Measurements from ENCODE around the gene CORO6. TPM values are rescaled to one million over a fixed set of nuclear protein-coding genes. Genes with fewer than 3 reads are reported as not detected.

CORO6 gene
- total and polyA plus RNA-seq, 2 of the 13 experiments (the other 11 are each of a cell fraction or from before 2014, with no cell fraction given) = 0.42 to 0.82 TPM

- TF ChIP-seq, protein P1, sequence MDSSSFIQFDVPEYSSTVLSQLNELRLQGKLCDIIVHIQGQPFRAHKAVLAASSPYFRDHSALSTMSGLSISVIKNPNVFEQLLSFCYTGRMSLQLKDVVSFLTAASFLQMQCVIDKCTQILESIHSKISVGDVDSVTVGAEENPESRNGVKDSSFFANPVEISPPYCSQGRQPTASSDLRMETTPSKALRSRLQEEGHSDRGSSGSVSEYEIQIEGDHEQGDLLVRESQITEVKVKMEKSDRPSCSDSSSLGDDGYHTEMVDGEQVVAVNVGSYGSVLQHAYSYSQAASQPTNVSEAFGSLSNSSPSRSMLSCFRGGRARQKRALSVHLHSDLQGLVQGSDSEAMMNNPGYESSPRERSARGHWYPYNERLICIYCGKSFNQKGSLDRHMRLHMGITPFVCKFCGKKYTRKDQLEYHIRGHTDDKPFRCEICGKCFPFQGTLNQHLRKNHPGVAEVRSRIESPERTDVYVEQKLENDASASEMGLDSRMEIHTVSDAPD (CRISPR knock-in tag; IDR thresholded peaks at IDR 0.05) = no peak
- TF ChIP-seq HNRNPLL (IDR thresholded peaks at IDR 0.05; ENCODE audit: low read depth, low read length, poor library complexity, severe bottlenecking) (peak; percentile 45), SRSF1 (optimal IDR thresholded peaks at IDR 0.05; ENCODE audit: low read depth, low read length) (peak; percentile 49), TCF7L2 (IDR thresholded peaks at IDR 0.05; ENCODE audit: low read depth, low read length) (no peak), RAD21 (CRISPR knock-in tag; IDR thresholded peaks at IDR 0.05) (peak; percentile 97), ZNF720 (CRISPR knock-in tag; IDR thresholded peaks at IDR 0.05) (no peak), ZNF687 (CRISPR knock-in tag; IDR thresholded peaks at IDR 0.05) (peak; percentile 76), ZNF451 (CRISPR knock-in tag; IDR thresholded peaks at IDR 0.05) (no peak), ZNF513 (CRISPR knock-in tag; conservative IDR thresholded peaks at IDR 0.05) (peak; percentile 80; the same call in 1 of the 2 replicates), MBD4 (IDR thresholded peaks at IDR 0.05; ENCODE audit: borderline replicate concordance, low read length) (no peak), RAD51 (IDR thresholded peaks at IDR 0.05; ENCODE audit: borderline replicate concordance) (no peak), DPF2 (CRISPR knock-in tag; IDR thresholded peaks at IDR 0.05; ENCODE audit: borderline replicate concordance, low read depth) (no peak), GMEB2 (CRISPR knock-in tag; IDR thresholded peaks at IDR 0.05; ENCODE audit: low read depth) (no peak), TFDP2 (CRISPR knock-in tag; IDR thresholded peaks at IDR 0.05) (peak; percentile 62; the same call in 1 of the 2 replicates), RCOR2 (CRISPR knock-in tag; IDR thresholded peaks at IDR 0.05) (no peak), ZNF850 (CRISPR knock-in tag; conservative IDR thresholded peaks at IDR 0.05) (no peak; the same call in 1 of the 2 replicates), KDM5B (CRISPR knock-in tag; IDR thresholded peaks at IDR 0.05; ENCODE audit: borderline replicate concordance) (no peak; the same call in 1 of the 2 replicates)
- TF ChIP-seq, protein P2, sequence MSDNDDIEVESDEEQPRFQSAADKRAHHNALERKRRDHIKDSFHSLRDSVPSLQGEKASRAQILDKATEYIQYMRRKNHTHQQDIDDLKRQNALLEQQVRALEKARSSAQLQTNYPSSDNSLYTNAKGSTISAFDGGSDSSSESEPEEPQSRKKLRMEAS (IDR thresholded peaks at IDR 0.05) = no peak; the same call in 1 of the 2 replicates
Measured at GRCh38 chr17:29591737-29592608, 30.7 kb downstream of the CORO6 start (continued).
